IgD-negative memory B cell (primary cell): ENCODE measurements around the gene KRTAP2-4. TPM values are rescaled to one million over a fixed set of nuclear protein-coding genes. Genes with fewer than 3 reads are reported as not detected.
A peak's percentile ranks its signal among the peaks of the same experiment; 100 is the strongest.
"Not testable (repeated sequence)": the region's sequence is repeated elsewhere in the genome, so short reads cannot be mapped to it uniquely, and the experiment has no call there.

Experiments used
- H3K27ac Mint-ChIP-seq, 3 donors: one replicate each; pipeline ENCODE4 v1.8.0; 2020 to 2022; ENCODE audit warnings: mild to moderate bottlenecking in 3 of 3, mixed read lengths in 3 of 3, moderate library complexity in 1 of 3
- H3K27me3 Mint-ChIP-seq: one replicate; pipeline ENCODE4 v1.8.0; 2021; ENCODE audit warnings: mixed read lengths
- H3K36me3 Mint-ChIP-seq: one replicate; pipeline ENCODE4 v1.8.0; 2020; ENCODE audit warnings: mild to moderate bottlenecking, mixed read lengths
- H3K4me1 Mint-ChIP-seq, 3 donors: one replicate each; pipeline ENCODE4 v1.8.0; 2020 to 2022; ENCODE audit warnings: mixed read lengths in 3 of 3, mild to moderate bottlenecking in 1 of 3
- H3K4me3 Mint-ChIP-seq, 4 donors: one replicate each; pipeline ENCODE4 v1.8.0; 2020 to 2022; ENCODE audit warnings: mild to moderate bottlenecking in 4 of 4, mixed read lengths in 4 of 4, moderate library complexity in 3 of 4
- H3K9me3 Mint-ChIP-seq, 3 donors: one replicate each; pipeline ENCODE4 v1.8.0; 2020 to 2021; ENCODE audit warnings: mixed read lengths in 3 of 3, mild to moderate bottlenecking in 1 of 3
- polyA plus RNA-seq: library from polyadenylated mRNA; unstranded; fragments of 300-500 nt; fragmentation: Illumina TruSeq; gene quantifications from one replicate; pipeline ENCODE4 v1.2.3, GENCODE V29; 2021

The KRTAP2-4 gene, protein sequence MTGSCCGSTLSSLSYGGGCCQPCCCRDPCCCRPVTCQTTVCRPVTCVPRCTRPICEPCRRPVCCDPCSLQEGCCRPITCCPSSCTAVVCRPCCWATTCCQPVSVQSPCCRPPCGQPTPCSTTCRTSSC
- not detected for polyA plus RNA-seq

DNA sequence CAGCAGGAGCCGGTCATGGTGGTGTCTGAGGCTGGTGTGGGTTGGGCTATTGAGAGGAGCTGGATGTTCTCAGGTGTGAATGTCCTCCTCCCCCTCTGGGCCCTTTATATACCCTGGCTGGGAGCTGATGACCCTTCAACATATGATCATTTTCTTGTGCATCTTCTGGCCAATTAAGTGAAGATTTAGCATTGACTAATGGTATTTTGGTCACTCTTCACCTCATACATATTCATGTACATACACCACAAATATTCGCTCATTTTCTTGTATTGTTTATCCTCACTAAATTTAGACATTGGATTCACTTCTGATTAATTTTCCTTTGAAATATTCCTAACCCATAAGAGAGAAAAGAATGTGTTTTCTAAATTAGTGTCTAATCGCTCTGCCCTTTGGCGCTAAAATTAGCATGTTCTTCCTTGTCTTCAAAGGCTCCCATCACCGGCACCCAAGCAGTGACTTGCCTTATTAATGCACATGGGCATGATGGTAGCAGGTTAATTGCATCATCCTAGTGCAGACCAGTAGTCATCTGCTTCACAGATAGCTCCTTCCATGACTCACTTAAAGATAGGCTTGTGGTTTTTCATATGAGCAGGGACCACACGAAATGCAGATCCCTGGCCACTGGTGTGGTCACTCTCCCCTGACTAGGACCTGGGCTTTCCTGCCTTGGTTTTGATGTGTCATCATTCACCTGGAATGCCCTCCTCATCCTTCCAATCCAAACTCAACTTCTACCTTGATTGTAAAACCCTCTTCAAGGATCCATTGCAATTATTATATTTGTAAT lies at the start of gene KRTAP2-4:
TSS of gene KRTAP2-4 (minus strand) at position 51 of the 796 bp plus-strand sequence. CDS start at position 17, 34 bp downstream.
- Mint-ChIP-seq H3K9me3 (no peaks in the 10 kb centered on the region), H3K27me3 (peaks cover 7% of the 10 kb centered on the region), H3K4me1 (no peaks in the 10 kb centered on the region), H3K36me3 (no peaks in the 10 kb centered on the region), H3K4me3 (no peak within 1 kb of the TSS), H3K27ac (peak within 1 kb of the TSS in 1 of 3 donors; percentile 47)

DNA sequence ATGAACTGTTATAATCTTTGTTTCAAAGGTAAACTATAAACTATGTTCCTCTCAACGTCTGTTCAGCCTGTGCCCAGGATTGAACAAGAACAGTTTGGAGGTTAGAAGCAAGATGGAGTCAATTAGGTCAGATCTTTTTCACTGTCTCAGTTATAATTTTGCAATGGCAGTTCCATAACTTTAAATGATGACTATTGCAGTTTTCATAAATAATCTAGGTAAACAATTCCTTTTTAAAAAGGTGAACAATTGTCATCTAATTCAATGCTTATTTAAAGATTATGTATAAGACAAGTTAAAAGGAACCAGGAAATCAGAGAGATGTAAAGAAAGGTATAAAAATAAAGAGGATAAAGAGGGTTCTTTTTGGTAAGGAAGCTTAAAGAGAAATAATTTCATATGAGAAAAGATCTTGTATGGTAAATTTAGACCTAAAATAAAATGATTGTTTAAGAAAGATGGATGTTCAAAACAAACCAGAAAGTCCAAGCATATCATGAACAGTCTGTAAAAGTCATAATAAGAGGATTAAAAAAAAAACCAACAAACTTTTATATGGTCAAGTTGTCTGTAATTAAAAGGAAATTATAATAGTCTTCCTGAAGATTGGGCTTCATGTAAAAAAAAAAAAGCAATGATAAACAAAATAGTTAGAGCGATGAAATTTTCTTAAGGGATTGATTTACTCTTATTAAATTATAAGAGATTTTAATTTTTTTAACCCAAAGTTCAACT lies 45.6 kb upstream of the KRTAP2-4 start:
- H3K27me3 Mint-ChIP-seq, result peaks cover 2% of the 10 kb centered on the region
- no peak overlapping the region for H3K27ac Mint-ChIP-seq
- H3K9me3 Mint-ChIP-seq, result peaks cover 0 to 2% (median 2%) of the 10 kb centered on the region in 3 donors
- H3K4me3 Mint-ChIP-seq, result no peak overlapping the region
- no peaks in the 10 kb centered on the region for H3K36me3 Mint-ChIP-seq
- H3K4me1 Mint-ChIP-seq, result peaks cover 0 to 41% (median 32%) of the 10 kb centered on the region in 3 donors

GRCh38 chr17:41108728-41109386 lies 43.2 kb upstream of the KRTAP2-4 start:
- not testable (repeated sequence) for H3K9me3 Mint-ChIP-seq, H3K27me3 Mint-ChIP-seq
- peak overlapping the region in 2 of 3 donors; percentile 75 to 94 for H3K27ac Mint-ChIP-seq

DNA sequence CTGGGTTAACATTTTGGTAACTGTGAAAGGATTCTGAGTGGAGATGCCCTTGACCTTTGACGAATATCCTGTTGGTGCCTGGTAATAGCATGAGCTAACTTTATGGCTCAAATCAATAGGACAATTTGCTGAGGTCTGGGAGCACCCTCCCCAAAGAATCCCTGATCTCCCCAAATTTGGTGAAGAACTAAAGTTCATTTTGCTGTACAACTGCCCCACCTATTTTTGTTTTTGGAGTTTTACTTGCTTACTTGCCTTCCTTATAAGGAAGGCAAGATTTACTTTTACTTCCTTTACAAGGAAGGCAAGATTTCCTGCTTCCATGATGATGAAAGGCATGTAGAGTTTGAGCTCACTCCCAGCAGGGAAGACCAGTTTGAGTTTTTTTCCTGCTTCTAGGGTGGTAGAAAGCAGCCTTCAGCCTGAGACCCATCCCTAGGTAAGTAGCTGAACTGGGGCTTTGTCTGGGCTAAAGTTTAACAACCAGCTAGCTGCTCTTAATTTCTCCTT lies 42.3 kb upstream of the KRTAP2-4 start:
- Mint-ChIP-seq H3K27me3 (peaks cover 8% of the 10 kb centered on the region), H3K9me3 (peaks cover 0 to 3% (median 2%) of the 10 kb centered on the region in 3 donors), H3K4me1 (peaks cover 0 to 26% (median 21%) of the 10 kb centered on the region in 3 donors), H3K36me3 (no peaks in the 10 kb centered on the region), H3K27ac (peak overlapping the region in 2 of 3 donors; percentile 75 to 94), H3K4me3 (peak overlapping the region in 3 of 4 donors; percentile 80 to 88 (median 84))

More at GRCh38 chr17:41108728-41109386, 43.2 kb upstream of the KRTAP2-4 start:
- not testable (repeated sequence) for H3K36me3 Mint-ChIP-seq
- peaks cover 0 to 26% (median 21%) of the 10 kb centered on the region in 3 donors for H3K4me1 Mint-ChIP-seq
- peak overlapping the region in 3 of 4 donors; percentile 80 to 88 (median 84) for H3K4me3 Mint-ChIP-seq

- Mint-ChIP-seq H3K27ac (peak within 1 kb of the TSS in 1 of 3 donors; percentile 46), H3K4me1 (peaks cover 0 to 24% (median 21%) of the 10 kb centered on the region in 3 donors)
- not testable (repeated sequence) for H3K9me3 Mint-ChIP-seq, H3K27me3 Mint-ChIP-seq, H3K36me3 Mint-ChIP-seq, H3K4me3 Mint-ChIP-seq
Observed at GRCh38 chr17:41105347-41105746, 39.7 kb upstream of the KRTAP2-4 start, which contains the start of gene KRTAP4-9. Gene KRTAP4-9 (plus strand): TSS chr17:41105389. CDS start chr17:41105389, 0 bp downstream.

GRCh38 chr17:41104386-41105038 lies 38.8 kb upstream of the KRTAP2-4 start:
- not testable (repeated sequence) for H3K36me3 Mint-ChIP-seq, H3K27ac Mint-ChIP-seq, H3K4me3 Mint-ChIP-seq, H3K9me3 Mint-ChIP-seq
- Mint-ChIP-seq H3K4me1 (peaks cover 0 to 25% (median 25%) of the 10 kb centered on the region in 3 donors), H3K27me3 (peaks cover 15% of the 10 kb centered on the region)

DNA sequence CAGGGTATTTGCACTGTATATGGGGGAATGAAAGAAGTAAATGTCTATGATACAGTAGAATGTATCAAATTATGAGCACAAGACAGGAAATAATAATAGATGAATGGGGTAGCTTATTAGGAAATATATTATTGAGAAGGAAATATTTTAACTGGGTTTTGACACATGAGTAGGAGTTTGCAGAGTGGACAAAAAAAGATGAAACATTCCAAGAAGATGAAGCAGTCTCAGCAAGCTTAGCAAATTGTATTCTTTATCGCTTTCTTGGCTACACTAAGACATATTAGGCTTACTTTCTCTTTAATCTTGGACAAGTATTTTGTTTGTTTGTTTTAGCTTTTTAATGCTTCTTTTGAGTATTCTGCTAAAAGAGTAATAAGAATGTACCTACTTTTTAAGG lies 38.2 kb upstream of the KRTAP2-4 start:
- peaks cover 0 to 24% (median 23%) of the 10 kb centered on the region in 3 donors for H3K4me1 Mint-ChIP-seq
- peaks cover 0 to 3% (median 0%) of the 10 kb centered on the region in 3 donors for H3K9me3 Mint-ChIP-seq
- no peaks in the 10 kb centered on the region for H3K36me3 Mint-ChIP-seq
- H3K27me3 Mint-ChIP-seq, result peaks cover 15% of the 10 kb centered on the region
- no peak overlapping the region for H3K27ac Mint-ChIP-seq
- H3K4me3 Mint-ChIP-seq, result no peak overlapping the region

DNA sequence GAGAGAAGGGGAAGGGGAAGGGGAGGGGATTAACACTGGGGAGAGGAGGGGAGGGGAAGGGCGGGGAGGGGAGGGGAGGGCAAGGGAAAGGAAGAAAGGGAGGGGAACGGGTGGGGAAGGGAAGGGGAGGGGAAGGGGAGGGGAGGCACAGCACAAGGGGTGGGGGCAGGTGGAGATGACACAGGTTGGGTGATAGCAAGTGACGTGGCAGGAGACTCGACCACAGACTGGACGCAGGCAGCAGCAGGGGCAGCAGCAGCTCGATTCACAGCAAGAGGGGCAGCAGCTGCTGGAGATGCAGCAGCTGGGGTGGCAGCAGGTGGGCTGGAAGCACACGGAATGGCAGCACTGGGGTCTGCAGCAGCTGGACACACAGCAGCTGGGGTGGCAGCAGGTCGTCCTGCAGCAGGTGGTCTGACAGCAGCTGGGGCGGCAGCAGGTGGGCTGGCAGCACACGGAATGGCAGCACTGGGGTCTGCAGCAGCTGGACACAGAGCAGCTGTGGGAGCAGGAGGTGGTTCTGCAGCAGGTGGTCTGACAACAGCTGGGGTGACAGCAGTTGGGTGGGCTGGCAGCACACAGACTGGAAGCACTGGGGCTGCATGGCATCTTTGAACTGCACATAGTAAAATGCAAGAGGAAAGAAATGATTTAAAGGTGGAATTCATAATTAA lies 36.0 kb upstream of the KRTAP2-4 start, which contains the start of gene KRTAP4-16:
TSS of gene KRTAP4-16 (minus strand) at position 624 of the 674 bp plus-strand sequence. CDS start at position 624, 0 bp downstream.
- Mint-ChIP-seq H3K4me1 (peaks cover 0 to 12% (median 9%) of the 10 kb centered on the region in 3 donors), H3K27ac (no peak within 1 kb of the TSS)

GRCh38 chr17:41099682-41100480 lies 34.2 kb upstream of the KRTAP2-4 start:
- H3K4me1 Mint-ChIP-seq, result peaks cover 0 to 10% (median 9%) of the 10 kb centered on the region in 3 donors
- H3K36me3 Mint-ChIP-seq, H3K27ac Mint-ChIP-seq, H3K9me3 Mint-ChIP-seq: not testable (repeated sequence)
- peak overlapping the region in 2 of 4 donors; percentile 10 to 22 for H3K4me3 Mint-ChIP-seq
- peaks cover 19% of the 10 kb centered on the region for H3K27me3 Mint-ChIP-seq

More for the DNA sequence above, 36.0 kb upstream of the KRTAP2-4 start, which contains the start of gene KRTAP4-16:
- Mint-ChIP-seq H3K9me3 (peaks cover 0 to 3% (median 0%) of the 10 kb centered on the region in 3 donors), H3K27me3 (peaks cover 23% of the 10 kb centered on the region), H3K36me3 (no peaks in the 10 kb centered on the region), H3K4me3 (no peak within 1 kb of the TSS)

DNA sequence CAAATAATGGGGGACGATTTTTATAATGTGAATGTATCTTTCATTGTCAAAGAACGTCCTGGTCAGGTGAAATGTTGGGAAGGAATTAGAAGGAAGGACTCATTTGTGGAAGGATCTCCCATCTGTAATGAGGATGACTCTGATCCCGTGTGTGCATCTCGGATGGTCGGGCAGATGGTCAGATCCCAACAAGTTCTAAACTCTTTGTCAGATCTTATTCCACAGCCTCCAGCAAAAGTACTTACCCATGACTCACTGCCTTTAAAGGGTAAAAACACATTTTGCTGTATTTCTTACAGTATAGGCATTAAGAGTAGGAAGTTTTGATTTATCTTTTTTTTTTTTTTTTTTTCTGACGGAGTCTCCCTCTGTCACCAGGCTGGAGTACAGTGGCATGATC lies 32.8 kb upstream of the KRTAP2-4 start:
- Mint-ChIP-seq H3K27me3 (peaks cover 23% of the 10 kb centered on the region), H3K4me1 (peaks cover 0 to 10% (median 9%) of the 10 kb centered on the region in 3 donors), H3K4me3 (no peak overlapping the region), H3K27ac (no peak overlapping the region), H3K9me3 (no peaks in the 10 kb centered on the region), H3K36me3 (no peaks in the 10 kb centered on the region)

- Mint-ChIP-seq H3K27me3 (peaks cover 23% of the 10 kb centered on the region), H3K36me3 (no peaks in the 10 kb centered on the region), H3K27ac (no peak within 1 kb of the TSS), H3K4me1 (peaks cover 0 to 10% (median 9%) of the 10 kb centered on the region in 3 donors), H3K4me3 (no peak within 1 kb of the TSS), H3K9me3 (peaks cover 0 to 1% (median 0%) of the 10 kb centered on the region in 3 donors)
Observed at GRCh38 chr17:41098042-41098441, 32.4 kb upstream of the KRTAP2-4 start, which contains the start of gene KRTAP4-8. Gene KRTAP4-8 (minus strand): TSS chr17:41098142. CDS start chr17:41098084, 58 bp downstream.

DNA sequence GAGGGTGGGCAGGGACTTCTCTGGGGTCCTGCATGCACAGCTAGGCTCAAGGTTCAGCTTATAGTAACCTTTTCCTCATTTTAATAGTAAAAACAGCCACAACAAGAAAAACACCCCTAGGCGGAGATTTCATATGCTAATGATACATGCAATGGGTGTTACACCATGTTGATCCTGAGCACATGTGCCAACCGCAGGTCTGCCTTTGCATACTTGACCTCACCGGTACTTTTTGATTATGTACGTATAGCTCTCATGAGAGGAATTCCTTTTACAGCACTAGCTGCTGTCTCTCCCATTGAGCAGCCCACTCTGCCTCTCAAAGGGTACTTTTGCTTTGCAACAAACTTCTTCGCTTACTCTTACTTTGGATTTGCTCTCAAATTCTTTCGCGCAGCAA lies 30.4 kb upstream of the KRTAP2-4 start:
- peak overlapping the region in 1 of 3 donors; percentile 29 for H3K27ac Mint-ChIP-seq
- peaks cover 0 to 10% (median 9%) of the 10 kb centered on the region in 3 donors for H3K4me1 Mint-ChIP-seq
- no peak overlapping the region for H3K4me3 Mint-ChIP-seq
- H3K36me3 Mint-ChIP-seq, result no peaks in the 10 kb centered on the region
- H3K9me3 Mint-ChIP-seq, result peaks cover 0 to 3% (median 0%) of the 10 kb centered on the region in 3 donors
- H3K27me3 Mint-ChIP-seq, result peaks cover 23% of the 10 kb centered on the region
